Stimulated activated CD4-positive, alpha-beta T cell treated with anti-CD3 and anti-CD28 coated beads, Interleukin-15, amount 100 ng/mL, for 24 hours (primary cell): Measurements from ENCODE around the gene DECR2.
"Not testable (repeated sequence)": the region's sequence is repeated elsewhere in the genome, so short reads cannot be mapped to it uniquely, and the experiment has no call there.

Source experiments
- DNase-seq: peaks from one replicate; pipeline ENCODE4 v3.0.0-alpha.2; 2020

Gene DECR2

GRCh38 chr16:379961-380761 is 21.5 kb upstream of the DECR2 start:
- no peak for DNase-seq

- no peak for DNase-seq
Measured at GRCh38 chr16:380762-381011, 21.0 kb upstream of the DECR2 start.

GRCh38 chr16:381012-381788 is 20.5 kb upstream of the DECR2 start:
- no peak for DNase-seq

- DNase-seq = peak; percentile 79
Measured at GRCh38 chr16:381789-382717, 19.6 kb upstream of the DECR2 start, which contains the start of gene PGAP6. Gene PGAP6, minus strand, starts transcription at chr16:381978. Its CDS starts 157 bp downstream, at chr16:381821.

GRCh38 chr16:383326-384051 is 18.2 kb upstream of the DECR2 start:
- DNase-seq = peak; percentile 62

- DNase-seq = no peak
Measured at GRCh38 chr16:386641-387156, 15.0 kb upstream of the DECR2 start.

- DNase-seq = not testable (repeated sequence)
Measured at GRCh38 chr16:387761-388666, 13.7 kb upstream of the DECR2 start.

GRCh38 chr16:389352-389751 is 12.3 kb upstream of the DECR2 start:
- no peak for DNase-seq

- peak; percentile 88 for DNase-seq
Measured at GRCh38 chr16:391885-392335, 9.8 kb upstream of the DECR2 start.

- no peak for DNase-seq
Measured at GRCh38 chr16:392450-393030, 9.1 kb upstream of the DECR2 start.

GRCh38 chr16:396199-396598 is 5.5 kb upstream of the DECR2 start:
- DNase-seq = no peak

- no peak for DNase-seq
Measured at GRCh38 chr16:396605-397004, 5.1 kb upstream of the DECR2 start.

- peak; percentile 46 for DNase-seq
Measured at GRCh38 chr16:397135-397661, 4.5 kb upstream of the DECR2 start, which contains the start of gene NME4. Gene NME4, plus strand, starts transcription at chr16:397199. Its CDS starts 24 bp downstream, at chr16:397223.

- DNase-seq = peak; percentile 51
Measured at GRCh38 chr16:397736-398332, 3.9 kb upstream of the DECR2 start.

GRCh38 chr16:398561-399339 is 2.9 kb upstream of the DECR2 start:
- no peak for DNase-seq

- no peak for DNase-seq
Measured at GRCh38 chr16:399340-400019, 2.2 kb upstream of the DECR2 start.

- DNase-seq = no peak
Measured at GRCh38 chr16:400061-400591, 1.6 kb upstream of the DECR2 start.

- no peak for DNase-seq
Measured at GRCh38 chr16:404971-405486, 3.3 kb downstream of the DECR2 start.
